HAP-1 (cell line): Measurements from ENCODE around the gene KREMEN1.

Experiments used
- DNase-seq, 2 experiments: peaks; one replicate each; pipeline ENCODE4 v3.0.0-alpha.2; 2016 to 2020; ENCODE audit warnings: low spot score in 2 of 2
- H3K27me3 ChIP-seq: fragments of 250-450 bp; sonication (Bioruptor Pico); 2 replicates; pipeline ENCODE4 v1.5.1; 2020; ENCODE audit warnings: low read depth, mild to moderate bottlenecking, moderate library complexity
- H3K36me3 ChIP-seq: fragments of 250-450 bp; sonication (Bioruptor Pico); replicated peaks from 2 replicates; pipeline ENCODE4 v1.5.1; 2020; ENCODE audit warnings: mild to moderate bottlenecking
- H3K4me1 ChIP-seq: fragments of 250-450 bp; sonication (Bioruptor Pico); 2 replicates; pipeline ENCODE4 v1.5.1; 2020; ENCODE audit warnings: mild to moderate bottlenecking
- H3K4me3 ChIP-seq: fragments of 250-450 bp; sonication (Bioruptor Pico); 2 replicates; pipeline ENCODE4 v1.5.1; 2020; ENCODE audit warnings: mild to moderate bottlenecking, moderate library complexity
- H3K9me3 ChIP-seq: fragments of 250-450 bp; sonication (Bioruptor Pico); 2 replicates; pipeline ENCODE4 v1.5.1; 2020; ENCODE audit warnings: mild to moderate bottlenecking, moderate library complexity
- in situ Hi-C: fragments of 300-500 bp; cut with MboI; formaldehyde crosslinking; loops from 3 replicates; pipeline ENCODE4 v1.14.3; 2020; ENCODE audit warnings: low sequenced_read_pairs, inconsistent platforms, mixed read lengths

KREMEN1 gene

DNA sequence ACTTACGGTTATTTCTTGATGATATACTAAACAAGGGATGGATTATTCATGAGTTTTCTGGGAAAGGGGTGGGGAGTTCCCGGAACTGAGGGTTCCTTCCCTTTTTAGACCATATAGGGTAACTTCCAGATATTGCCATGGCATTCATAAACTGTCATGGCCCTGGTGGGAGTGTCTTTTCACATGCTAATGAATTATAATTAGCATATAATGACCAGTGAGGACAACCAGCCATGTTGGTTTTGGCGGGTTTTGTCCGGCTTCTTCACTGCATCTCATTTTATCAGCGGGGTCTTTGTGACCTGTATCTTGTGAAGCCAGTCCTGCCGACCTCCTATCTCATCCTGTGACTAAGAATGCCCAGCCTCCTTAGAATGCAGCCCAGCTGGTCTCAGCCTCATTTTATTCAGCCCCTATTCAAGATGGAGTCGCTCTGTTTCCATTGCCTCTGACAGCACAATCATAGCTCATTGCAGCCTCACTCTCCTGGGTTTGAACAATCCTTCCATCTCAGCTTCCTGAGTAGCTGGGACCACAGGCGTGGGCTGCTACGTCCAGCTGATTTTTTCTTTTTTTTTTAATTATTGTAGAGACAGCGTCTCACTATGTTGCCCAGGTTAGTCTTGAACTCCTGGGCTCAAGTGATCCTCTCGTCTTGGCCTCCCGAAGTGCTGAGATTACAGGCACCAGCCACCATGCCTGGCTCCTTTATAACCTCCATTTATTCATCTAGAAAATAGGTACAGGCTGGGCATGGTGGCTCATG, 80.3 kb downstream of the KREMEN1 start:
- in situ Hi-C loops, result no loop called here
- H3K27me3 ChIP-seq, result no peaks in the 10 kb centered on the region
- H3K4me1 ChIP-seq, result peaks cover 16% of the 10 kb centered on the region
- DNase-seq, result no peak
- H3K36me3 ChIP-seq, result no peaks in the 10 kb centered on the region
- H3K4me3 ChIP-seq, result no peak overlapping the region
- no peaks in the 10 kb centered on the region for H3K9me3 ChIP-seq

DNA sequence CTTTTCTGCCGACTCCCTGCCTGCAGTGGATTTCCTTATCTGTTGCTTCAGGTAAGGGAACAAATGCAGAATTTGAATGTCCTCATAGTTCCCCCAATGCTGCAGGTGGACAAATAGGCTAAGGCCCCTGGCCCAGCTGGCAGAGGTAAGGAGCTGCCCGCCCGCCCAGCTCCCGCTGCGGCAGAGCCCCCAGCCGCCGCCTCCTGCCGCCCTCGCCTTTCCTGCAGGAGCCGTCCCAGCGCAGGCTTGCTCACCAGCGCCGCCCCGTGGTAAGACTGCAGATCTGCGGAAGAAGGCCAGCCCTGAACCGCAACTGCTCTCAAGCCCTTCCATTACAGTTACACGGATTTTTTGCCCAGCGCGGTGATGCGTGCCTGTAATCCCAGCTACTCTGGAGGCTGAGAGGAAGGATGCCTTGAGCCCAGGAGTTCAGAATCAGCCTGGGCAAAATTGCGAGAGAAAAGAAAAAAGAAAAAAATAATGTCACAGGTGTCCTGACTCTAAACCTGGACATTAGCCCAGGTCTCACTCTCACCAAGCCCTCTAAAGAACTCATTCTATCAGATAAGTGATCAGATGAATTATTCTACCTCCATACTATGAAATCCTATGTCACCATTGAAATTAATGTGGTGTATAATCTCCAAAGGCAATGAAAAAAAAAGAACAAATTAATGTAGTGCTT, 81.7 kb downstream of the KREMEN1 start:
- H3K36me3 ChIP-seq, result no peaks in the 10 kb centered on the region
- peaks cover 16% of the 10 kb centered on the region for H3K4me1 ChIP-seq
- no peak overlapping the region for H3K4me3 ChIP-seq
- no peaks in the 10 kb centered on the region for H3K27me3 ChIP-seq
- peak; percentile 53 to 92 for DNase-seq
- no peaks in the 10 kb centered on the region for H3K9me3 ChIP-seq
- in situ Hi-C loops, result no loop called here

DNA sequence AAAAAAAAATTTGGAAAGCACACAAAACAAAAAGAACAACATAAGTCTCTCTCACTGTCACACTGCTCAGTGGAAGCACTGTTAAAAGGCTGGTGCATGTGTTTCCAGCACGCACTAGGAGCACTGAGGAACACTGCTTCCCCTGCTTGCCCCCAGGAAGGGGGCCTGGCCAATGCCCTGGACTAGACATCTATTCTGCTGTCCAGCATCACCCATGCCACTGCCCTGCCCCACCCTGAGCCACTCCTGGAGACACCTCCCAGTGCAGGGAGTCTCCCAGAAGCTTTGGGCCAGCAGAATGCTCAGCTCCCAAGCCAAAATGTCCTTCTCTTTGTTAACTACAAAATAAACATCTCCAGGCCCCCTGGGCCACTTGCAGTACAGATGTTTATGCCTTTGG, 83.1 kb downstream of the KREMEN1 start:
- Histone ChIP-seq H3K9me3 (no peaks in the 10 kb centered on the region), H3K4me1 (peaks cover 16% of the 10 kb centered on the region), H3K4me3 (no peak overlapping the region), H3K36me3 (no peaks in the 10 kb centered on the region), H3K27me3 (no peaks in the 10 kb centered on the region)
- in situ Hi-C loops, result no loop called here
- peak in 1 of 2 experiments; percentile 3 for DNase-seq

DNA sequence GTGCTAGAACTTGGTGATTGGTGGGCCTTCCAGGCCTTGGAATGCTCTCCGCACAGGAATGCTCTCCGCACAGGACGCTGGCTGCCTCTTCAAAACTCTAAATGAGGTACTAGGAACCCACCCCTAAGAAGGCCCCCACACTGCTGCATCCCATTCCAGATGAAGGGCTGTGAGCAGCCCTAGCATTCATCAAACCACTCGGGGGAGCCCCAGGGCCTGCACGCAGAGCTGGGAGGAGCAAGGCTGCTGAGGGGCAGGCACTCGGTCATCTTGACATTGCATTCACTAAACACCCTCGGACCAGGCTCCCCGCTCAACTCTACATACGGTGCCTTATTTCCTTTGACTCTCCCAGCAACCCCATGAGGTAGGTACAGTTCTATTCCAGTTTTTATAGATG, 83.7 kb downstream of the KREMEN1 start:
- Histone ChIP-seq H3K4me3 (no peak overlapping the region), H3K36me3 (no peaks in the 10 kb centered on the region), H3K9me3 (no peaks in the 10 kb centered on the region), H3K4me1 (peaks cover 16% of the 10 kb centered on the region), H3K27me3 (no peaks in the 10 kb centered on the region)
- in situ Hi-C loops, result no loop called here
- DNase-seq, result no peak

GRCh38 chr22:29157759-29158535, 85.1 kb downstream of the KREMEN1 start:
- no peak for DNase-seq
- no peaks in the 10 kb centered on the region for H3K36me3 ChIP-seq
- H3K4me3 ChIP-seq, result no peak overlapping the region
- in situ Hi-C loops, result no loop called here
- peaks cover 12% of the 10 kb centered on the region for H3K4me1 ChIP-seq
- no peaks in the 10 kb centered on the region for H3K9me3 ChIP-seq
- H3K27me3 ChIP-seq, result no peaks in the 10 kb centered on the region

DNA sequence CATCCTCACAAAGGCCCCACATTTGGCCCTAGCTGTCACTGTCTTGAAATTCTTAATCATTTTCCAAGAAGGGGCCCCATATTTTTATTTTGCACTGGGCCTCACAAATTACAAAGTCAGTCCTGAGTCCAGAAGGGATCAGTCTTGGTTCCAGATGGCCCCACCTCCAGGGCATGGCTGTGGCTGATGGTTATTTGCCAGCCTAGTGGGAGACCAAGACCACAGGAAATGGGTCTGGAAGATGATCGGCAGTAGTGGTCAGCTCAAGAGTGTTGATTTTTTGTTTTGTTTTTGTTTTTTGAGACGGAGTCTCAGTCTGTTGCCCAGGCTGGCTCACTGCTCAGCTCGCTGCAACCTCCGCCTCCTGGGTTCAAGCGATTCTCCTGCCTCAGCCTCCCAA, 85.7 kb downstream of the KREMEN1 start:
- no peaks in the 10 kb centered on the region for H3K36me3 ChIP-seq
- H3K27me3 ChIP-seq, result no peaks in the 10 kb centered on the region
- no peak for DNase-seq
- H3K4me1 ChIP-seq, result peaks cover 8% of the 10 kb centered on the region
- in situ Hi-C loops, result no loop called here
- H3K9me3 ChIP-seq, result no peaks in the 10 kb centered on the region
- no peak overlapping the region for H3K4me3 ChIP-seq

DNA sequence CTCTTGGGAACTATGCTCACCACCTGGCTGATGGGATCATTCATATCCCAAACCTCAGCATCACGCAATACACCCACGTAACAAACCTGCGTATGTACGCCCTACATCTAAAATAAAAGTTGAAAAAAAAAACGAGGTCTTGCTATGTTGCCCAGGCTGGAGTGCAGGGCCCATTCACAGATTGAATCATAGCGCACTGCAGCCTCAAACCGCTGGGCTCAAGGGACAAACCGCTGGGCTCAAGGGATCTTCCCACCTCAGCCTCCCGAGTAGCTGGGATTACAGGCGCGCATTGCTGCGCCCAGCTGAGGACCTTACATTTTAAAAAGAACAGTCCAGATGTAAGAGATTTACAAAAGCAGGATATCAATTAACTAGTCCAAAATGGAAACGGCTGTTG, 91.0 kb downstream of the KREMEN1 start:
- no peaks in the 10 kb centered on the region for H3K27me3 ChIP-seq
- in situ Hi-C loops, result no loop called here
- H3K9me3 ChIP-seq, result no peaks in the 10 kb centered on the region
- DNase-seq, result no peak
- no peaks in the 10 kb centered on the region for H3K4me1 ChIP-seq
- H3K36me3 ChIP-seq, result no peaks in the 10 kb centered on the region
- no peak overlapping the region for H3K4me3 ChIP-seq

DNA sequence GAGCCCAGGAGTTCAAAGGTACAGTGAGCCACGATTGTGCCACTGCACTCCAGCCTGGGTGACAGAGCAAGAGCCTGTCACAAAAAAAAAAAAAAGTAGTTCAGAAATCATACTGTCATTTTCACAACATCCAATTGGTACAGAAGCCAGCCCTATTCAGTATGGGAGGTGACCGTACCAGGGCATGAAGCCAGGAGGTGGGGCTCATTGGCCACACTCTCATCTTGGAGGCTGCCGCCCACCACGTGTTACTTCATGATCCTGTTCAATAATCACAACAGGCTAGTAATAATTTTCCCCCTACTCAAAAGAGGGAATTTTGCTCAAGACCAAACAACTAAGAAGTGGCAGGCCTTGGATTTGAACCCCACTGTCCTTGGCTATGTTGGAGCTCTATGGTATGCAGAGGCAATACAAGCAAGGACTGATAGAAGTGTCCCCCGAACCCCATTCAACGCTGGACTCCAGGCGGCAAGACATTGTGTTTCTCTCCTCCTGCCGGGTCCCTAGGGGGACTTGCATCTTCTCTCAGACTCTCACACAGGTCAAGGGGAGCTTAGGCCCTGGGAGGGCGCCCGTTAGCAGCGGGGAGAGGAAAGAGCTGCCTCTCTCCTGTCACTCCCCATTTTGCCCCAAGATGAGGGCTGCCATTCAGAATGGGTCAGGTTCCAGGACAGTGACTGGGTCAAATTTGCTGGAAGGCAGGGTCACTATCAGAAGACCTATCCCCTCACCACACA, 92.7 kb downstream of the KREMEN1 start:
- Histone ChIP-seq H3K36me3 (no peaks in the 10 kb centered on the region), H3K4me1 (no peaks in the 10 kb centered on the region), H3K4me3 (no peak overlapping the region), H3K9me3 (no peaks in the 10 kb centered on the region), H3K27me3 (no peaks in the 10 kb centered on the region)
- no peak for DNase-seq
- in situ Hi-C loops, result no loop called here

DNA sequence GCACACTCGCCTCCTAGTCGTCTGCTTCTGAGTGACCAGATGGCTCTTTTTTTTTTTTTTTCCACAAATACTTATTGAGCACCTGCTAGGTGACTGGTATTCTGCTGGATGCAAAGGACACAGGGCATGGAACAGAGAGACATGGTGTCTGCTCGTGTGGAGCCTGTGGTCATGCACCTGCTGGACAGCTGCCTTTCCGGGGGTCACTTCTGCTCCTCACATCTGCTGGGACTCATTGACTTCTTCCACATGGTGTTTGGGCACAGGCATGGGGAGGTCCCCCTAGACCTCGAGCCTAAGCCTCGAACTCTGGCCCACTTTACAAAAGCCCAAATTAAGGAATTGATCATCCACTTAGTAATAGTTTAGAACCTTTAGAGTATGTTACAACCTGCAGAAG, 93.3 kb downstream of the KREMEN1 start:
- Histone ChIP-seq H3K4me3 (no peak overlapping the region), H3K9me3 (no peaks in the 10 kb centered on the region), H3K4me1 (no peaks in the 10 kb centered on the region), H3K27me3 (no peaks in the 10 kb centered on the region), H3K36me3 (no peaks in the 10 kb centered on the region)
- no peak for DNase-seq
- in situ Hi-C loops, result no loop called here

GRCh38 chr22:29167032-29167911, 94.4 kb downstream of the KREMEN1 start:
- Histone ChIP-seq H3K4me1 (no peaks in the 10 kb centered on the region), H3K36me3 (no peaks in the 10 kb centered on the region), H3K27me3 (no peaks in the 10 kb centered on the region), H3K9me3 (no peaks in the 10 kb centered on the region), H3K4me3 (no peak overlapping the region)
- in situ Hi-C loops, result no loop called here
- no peak for DNase-seq

GRCh38 chr22:29171721-29172120, 98.9 kb downstream of the KREMEN1 start:
- Histone ChIP-seq H3K9me3 (peaks cover 11% of the 10 kb centered on the region), H3K4me3 (no peak overlapping the region), H3K4me1 (peaks cover 10% of the 10 kb centered on the region), H3K27me3 (no peaks in the 10 kb centered on the region), H3K36me3 (no peaks in the 10 kb centered on the region)
- in situ Hi-C loops, result no loop called here
- no peak for DNase-seq

DNA sequence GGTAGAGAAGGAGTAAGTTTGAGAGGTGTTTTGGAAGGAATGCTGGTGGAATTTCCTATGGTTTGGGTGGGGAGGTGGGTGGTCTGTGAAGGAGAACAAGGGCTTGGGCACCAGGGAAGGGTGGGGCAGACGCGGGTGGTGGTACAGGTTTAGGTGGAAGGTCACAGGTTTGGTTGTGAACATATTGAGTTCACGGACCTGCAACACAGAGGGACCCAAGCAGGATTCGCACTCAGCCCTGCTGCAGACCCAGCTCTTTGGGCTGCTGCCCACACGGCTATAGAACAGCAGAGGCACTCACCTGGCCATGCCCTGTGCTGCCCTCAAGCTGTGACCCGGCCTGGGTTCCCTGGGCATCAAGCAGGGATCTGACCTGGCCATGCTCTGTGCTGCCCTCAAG, 99.4 kb downstream of the KREMEN1 start:
- peaks cover 11% of the 10 kb centered on the region for H3K9me3 ChIP-seq
- in situ Hi-C loops, result no loop called here
- H3K4me1 ChIP-seq, result peaks cover 10% of the 10 kb centered on the region

More for the DNA sequence above, 99.4 kb downstream of the KREMEN1 start:
- Histone ChIP-seq H3K36me3 (no peaks in the 10 kb centered on the region), H3K27me3 (no peaks in the 10 kb centered on the region), H3K4me3 (no peak overlapping the region)
- DNase-seq, result no peak
